Measurements from ENCODE around the gene NXNL2.

The NXNL2 gene

DNA sequence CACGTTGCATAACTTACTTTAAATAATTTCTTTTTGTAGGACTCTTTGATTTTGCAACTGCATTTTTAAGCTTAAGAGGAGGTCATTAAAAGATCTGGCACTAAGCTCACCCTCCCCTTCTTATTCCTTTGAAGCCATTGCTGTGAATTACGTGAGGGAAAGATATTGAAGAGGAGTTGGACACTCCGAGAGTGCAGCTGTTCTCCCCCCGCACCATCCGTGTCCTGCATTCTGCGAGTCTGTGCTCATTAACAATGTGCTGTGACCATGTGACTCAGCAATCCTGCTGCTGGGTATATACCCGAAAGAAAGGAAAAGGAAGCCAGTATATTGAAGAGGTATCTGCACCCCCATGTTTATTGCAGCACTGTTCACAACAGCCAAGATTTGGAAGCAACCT, 40.0 kb downstream of the NXNL2 start:
- no peak for TF ChIP-seq OSR1 (CRISPR knock-in tag; IDR thresholded peaks at IDR 0.05)
- no peak for ATAC-seq

DNA sequence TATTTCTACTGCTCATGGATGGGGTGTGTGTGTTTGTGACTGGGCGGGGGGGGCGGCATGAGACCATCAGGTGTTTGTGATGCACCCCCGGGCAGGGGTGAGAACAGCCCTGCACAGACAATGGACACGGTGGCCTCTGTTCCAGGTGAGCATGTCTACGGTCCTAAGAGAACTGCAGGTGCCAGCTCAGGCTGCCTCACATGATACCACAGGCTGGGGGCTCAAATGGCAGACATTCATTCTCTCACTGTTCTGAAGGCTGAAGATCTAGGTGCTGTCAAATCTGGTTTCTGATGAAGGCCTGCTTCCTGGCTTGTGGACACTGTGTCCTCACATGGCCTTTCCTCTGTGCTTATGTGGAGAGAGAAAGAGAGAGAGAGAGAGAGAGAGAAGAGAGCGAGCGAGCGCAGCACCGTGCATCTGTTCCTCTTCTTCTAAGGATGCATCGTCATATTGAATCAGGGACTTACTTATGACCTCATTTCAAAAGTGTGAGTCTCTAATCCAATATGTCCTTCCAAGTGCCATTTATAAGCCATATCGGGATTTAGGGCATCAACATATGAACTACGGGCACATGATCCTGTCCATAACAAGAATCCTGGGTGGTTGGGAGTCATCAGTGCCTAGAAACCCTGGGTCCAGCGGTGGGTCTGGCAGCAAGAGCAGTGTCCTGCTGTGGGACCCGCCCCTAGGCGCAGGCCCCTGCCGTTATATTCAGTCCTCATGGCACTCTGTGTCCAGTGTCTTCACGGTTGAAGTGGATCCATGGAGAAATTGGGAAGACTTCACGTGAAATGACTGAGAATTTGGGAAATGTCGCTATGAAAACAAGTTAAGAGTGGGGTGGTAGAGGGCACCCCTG, 42.5 kb downstream of the NXNL2 start:
- ATAC-seq = no peak
- TF ChIP-seq ARNTL (CRISPR knock-in tag; IDR thresholded peaks at IDR 0.05; ENCODE audit: borderline replicate concordance, low read depth) (no peak), BACH2 (CRISPR knock-in tag; IDR thresholded peaks at IDR 0.05; ENCODE audit: borderline replicate concordance) (no peak), SNAI2 (CRISPR knock-in tag; IDR thresholded peaks at IDR 0.05) (no peak), ZFP30 (CRISPR knock-in tag; IDR thresholded peaks at IDR 0.05) (no peak), RARB (CRISPR knock-in tag; IDR thresholded peaks at IDR 0.05) (no peak), ESRRG (CRISPR knock-in tag; IDR thresholded peaks at IDR 0.05) (no peak), ISL1 (CRISPR knock-in tag; IDR thresholded peaks at IDR 0.05) (no peak), PPARA (CRISPR knock-in tag; IDR thresholded peaks at IDR 0.05; ENCODE audit: borderline replicate concordance) (no peak), ZFP3 (CRISPR knock-in tag; IDR thresholded peaks at IDR 0.05) (no peak), TCF4 (CRISPR knock-in tag; IDR thresholded peaks at IDR 0.05; ENCODE audit: borderline replicate concordance) (no peak)
- TF ChIP-seq, protein P1, sequence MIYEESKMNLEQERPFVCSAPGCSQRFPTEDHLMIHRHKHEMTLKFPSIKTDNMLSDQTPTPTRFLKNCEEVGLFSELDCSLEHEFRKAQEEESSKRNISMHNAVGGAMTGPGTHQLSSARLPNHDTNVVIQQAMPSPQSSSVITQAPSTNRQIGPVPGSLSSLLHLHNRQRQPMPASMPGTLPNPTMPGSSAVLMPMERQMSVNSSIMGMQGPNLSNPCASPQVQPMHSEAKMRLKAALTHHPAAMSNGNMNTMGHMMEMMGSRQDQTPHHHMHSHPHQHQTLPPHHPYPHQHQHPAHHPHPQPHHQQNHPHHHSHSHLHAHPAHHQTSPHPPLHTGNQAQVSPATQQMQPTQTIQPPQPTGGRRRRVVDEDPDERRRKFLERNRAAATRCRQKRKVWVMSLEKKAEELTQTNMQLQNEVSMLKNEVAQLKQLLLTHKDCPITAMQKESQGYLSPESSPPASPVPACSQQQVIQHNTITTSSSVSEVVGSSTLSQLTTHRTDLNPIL (CRISPR knock-in tag; IDR thresholded peaks at IDR 0.05; ENCODE audit: low read depth) = no peak
- TF ChIP-seq, protein P2, sequence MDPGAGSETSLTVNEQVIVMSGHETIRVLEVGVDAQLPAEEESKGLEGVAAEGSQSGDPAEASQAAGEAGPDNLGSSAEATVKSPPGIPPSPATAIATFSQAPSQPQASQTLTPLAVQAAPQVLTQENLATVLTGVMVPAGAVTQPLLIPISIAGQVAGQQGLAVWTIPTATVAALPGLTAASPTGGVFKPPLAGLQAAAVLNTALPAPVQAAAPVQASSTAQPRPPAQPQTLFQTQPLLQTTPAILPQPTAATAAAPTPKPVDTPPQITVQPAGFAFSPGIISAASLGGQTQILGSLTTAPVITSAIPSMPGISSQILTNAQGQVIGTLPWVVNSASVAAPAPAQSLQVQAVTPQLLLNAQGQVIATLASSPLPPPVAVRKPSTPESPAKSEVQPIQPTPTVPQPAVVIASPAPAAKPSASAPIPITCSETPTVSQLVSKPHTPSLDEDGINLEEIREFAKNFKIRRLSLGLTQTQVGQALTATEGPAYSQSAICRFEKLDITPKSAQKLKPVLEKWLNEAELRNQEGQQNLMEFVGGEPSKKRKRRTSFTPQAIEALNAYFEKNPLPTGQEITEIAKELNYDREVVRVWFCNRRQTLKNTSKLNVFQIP (CRISPR knock-in tag; IDR thresholded peaks at IDR 0.05; ENCODE audit: borderline replicate concordance, low read depth) = no peak
- TF ChIP-seq, protein P3, sequence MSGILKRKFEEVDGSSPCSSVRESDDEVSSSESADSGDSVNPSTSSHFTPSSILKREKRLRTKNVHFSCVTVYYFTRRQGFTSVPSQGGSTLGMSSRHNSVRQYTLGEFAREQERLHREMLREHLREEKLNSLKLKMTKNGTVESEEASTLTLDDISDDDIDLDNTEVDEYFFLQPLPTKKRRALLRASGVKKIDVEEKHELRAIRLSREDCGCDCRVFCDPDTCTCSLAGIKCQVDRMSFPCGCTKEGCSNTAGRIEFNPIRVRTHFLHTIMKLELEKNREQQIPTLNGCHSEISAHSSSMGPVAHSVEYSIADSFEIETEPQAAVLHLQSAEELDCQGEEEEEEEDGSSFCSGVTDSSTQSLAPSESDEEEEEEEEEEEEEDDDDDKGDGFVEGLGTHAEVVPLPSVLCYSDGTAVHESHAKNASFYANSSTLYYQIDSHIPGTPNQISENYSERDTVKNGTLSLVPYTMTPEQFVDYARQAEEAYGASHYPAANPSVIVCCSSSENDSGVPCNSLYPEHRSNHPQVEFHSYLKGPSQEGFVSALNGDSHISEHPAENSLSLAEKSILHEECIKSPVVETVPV (CRISPR knock-in tag; IDR thresholded peaks at IDR 0.05) = no peak
- TF ChIP-seq, protein P4, sequence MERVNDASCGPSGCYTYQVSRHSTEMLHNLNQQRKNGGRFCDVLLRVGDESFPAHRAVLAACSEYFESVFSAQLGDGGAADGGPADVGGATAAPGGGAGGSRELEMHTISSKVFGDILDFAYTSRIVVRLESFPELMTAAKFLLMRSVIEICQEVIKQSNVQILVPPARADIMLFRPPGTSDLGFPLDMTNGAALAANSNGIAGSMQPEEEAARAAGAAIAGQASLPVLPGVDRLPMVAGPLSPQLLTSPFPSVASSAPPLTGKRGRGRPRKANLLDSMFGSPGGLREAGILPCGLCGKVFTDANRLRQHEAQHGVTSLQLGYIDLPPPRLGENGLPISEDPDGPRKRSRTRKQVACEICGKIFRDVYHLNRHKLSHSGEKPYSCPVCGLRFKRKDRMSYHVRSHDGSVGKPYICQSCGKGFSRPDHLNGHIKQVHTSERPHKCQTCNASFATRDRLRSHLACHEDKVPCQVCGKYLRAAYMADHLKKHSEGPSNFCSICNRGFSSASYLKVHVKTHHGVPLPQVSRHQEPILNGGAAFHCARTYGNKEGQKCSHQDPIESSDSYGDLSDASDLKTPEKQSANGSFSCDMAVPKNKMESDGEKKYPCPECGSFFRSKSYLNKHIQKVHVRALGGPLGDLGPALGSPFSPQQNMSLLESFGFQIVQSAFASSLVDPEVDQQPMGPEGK (CRISPR knock-in tag; IDR thresholded peaks at IDR 0.05; ENCODE audit: borderline replicate concordance) = no peak

DNA sequence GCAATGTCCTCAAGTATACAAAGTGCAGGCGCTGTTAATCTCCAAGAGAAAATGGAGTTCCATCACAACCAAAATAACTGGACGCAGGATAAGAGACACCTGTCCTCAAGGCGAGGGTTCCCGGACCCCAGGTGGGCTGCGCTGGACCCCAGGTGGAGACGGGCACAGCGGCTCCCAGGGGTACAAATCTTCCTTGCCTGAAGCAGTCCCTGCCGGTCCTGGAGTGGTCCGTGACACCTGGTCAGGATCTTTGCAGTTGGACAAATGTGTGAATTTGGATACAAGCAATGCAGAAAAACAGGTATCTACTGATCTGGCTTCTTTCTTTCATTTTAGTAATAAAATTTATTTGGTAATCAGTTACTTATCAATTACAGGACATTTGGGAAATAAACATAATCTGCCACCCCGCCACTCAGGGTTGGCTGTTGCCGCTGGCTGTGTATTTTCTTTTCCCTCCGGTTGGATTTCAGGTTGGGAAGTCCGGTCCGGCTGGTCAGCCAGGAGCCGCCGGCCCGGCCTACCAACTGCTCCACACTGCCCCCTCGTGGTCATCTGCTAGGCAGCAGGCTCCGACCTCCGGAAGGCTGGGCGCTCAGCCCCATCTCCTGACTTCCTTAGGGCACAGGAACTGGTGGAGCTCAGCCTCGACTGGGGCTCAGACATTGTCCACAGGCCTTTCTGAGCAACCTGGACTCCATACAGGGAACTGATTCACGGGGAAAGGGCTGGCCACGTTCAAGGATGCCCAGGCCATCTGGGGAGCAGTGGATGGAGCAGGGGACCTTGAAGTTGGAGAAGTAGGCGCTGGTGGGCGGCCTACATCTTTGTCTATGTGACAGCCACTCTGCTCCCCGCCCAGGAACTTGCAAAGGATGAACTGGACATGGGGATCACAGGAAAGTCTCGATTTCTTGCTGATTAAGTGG, 43.4 kb downstream of the NXNL2 start:
- TF ChIP-seq, protein P1 (CRISPR knock-in tag; IDR thresholded peaks at IDR 0.05; ENCODE audit: low read depth) = no peak
- TF ChIP-seq, protein P4 (CRISPR knock-in tag; IDR thresholded peaks at IDR 0.05; ENCODE audit: borderline replicate concordance) = no peak
- TF ChIP-seq ARNTL (CRISPR knock-in tag; IDR thresholded peaks at IDR 0.05; ENCODE audit: borderline replicate concordance, low read depth) = no peak
- TF ChIP-seq GLIS3 (CRISPR knock-in tag; IDR thresholded peaks at IDR 0.05) = no peak
- no peak for TF ChIP-seq SNAI2 (CRISPR knock-in tag; IDR thresholded peaks at IDR 0.05)
- TF ChIP-seq ZC3H10 (CRISPR knock-in tag; IDR thresholded peaks at IDR 0.05) = no peak
- TF ChIP-seq, protein P2 (CRISPR knock-in tag; IDR thresholded peaks at IDR 0.05; ENCODE audit: borderline replicate concordance, low read depth) = no peak
- no peak for TF ChIP-seq BACH2 (CRISPR knock-in tag; IDR thresholded peaks at IDR 0.05; ENCODE audit: borderline replicate concordance)
- TF ChIP-seq ZFP3 (CRISPR knock-in tag; IDR thresholded peaks at IDR 0.05) = no peak
- TF ChIP-seq ISL1 (CRISPR knock-in tag; IDR thresholded peaks at IDR 0.05) = no peak
- TF ChIP-seq ZNF565 (CRISPR knock-in tag; conservative IDR thresholded peaks at IDR 0.05; ENCODE audit: low read depth) = no peak
- TF ChIP-seq ZFP30 (CRISPR knock-in tag; IDR thresholded peaks at IDR 0.05) = no peak
- TF ChIP-seq, protein P3 (CRISPR knock-in tag; IDR thresholded peaks at IDR 0.05) = no peak
- TF ChIP-seq ESRRG (CRISPR knock-in tag; IDR thresholded peaks at IDR 0.05) = no peak
- no peak for TF ChIP-seq TOX (CRISPR knock-in tag; IDR thresholded peaks at IDR 0.05; ENCODE audit: borderline replicate concordance)
- ATAC-seq = peak; percentile 99
